RWPE2 (cell line): ENCODE measurements around the gene RHD.
A peak's percentile ranks its signal among the peaks of the same experiment; 100 is the strongest.

ENCODE experiments used
- ATAC-seq: fragments of 200-7000 bp; cut with Tn5 transposase; 3 replicates; pipeline ENCODE4 v1.9.1; 2021; ENCODE audit warnings: low read depth
- DNase-seq: peaks from one replicate; pipeline ENCODE4 v3.0.0-alpha.2; 2020; ENCODE audit warnings: low spot score
- H3K27ac ChIP-seq: fragments of 450-650 bp; 2 replicates; pipeline ENCODE4 v1.5.1; 2017; ENCODE audit warnings: mild to moderate bottlenecking; ENCODE audit not compliant: poor library complexity, severe bottlenecking
- H3K27me3 ChIP-seq: fragments of 250-450 bp; sonication (Bioruptor Pico); 2 replicates; pipeline ENCODE4 v1.5.1; 2021; ENCODE audit warnings: mild to moderate bottlenecking, moderate library complexity; ENCODE audit not compliant: insufficient read depth, poor library complexity, severe bottlenecking
- H3K36me3 ChIP-seq: fragments of 250-450 bp; sonication (Bioruptor Pico); 2 replicates; pipeline ENCODE4 v1.5.1; 2020; ENCODE audit warnings: low read depth, mild to moderate bottlenecking, moderate library complexity
- H3K4me1 ChIP-seq: fragments of 250-450 bp; sonication (Bioruptor Pico); 2 replicates; pipeline ENCODE4 v1.5.1; 2021; ENCODE audit warnings: mild to moderate bottlenecking, moderate library complexity; ENCODE audit not compliant: insufficient read depth, poor library complexity, severe bottlenecking
- H3K4me3 ChIP-seq: fragments of 250-450 bp; sonication (Bioruptor Pico); 2 replicates; pipeline ENCODE4 v1.5.1; 2021; ENCODE audit warnings: mild to moderate bottlenecking, moderate library complexity; ENCODE audit not compliant: severe bottlenecking
- H3K9me3 ChIP-seq: fragments of 250-450 bp; sonication (Bioruptor Pico); 2 replicates; pipeline ENCODE4 v1.5.1; 2021; ENCODE audit warnings: mild to moderate bottlenecking, moderate library complexity; ENCODE audit not compliant: severe bottlenecking
- CTCF ChIP-seq: fragments of 450-650 bp; IDR thresholded peaks from one replicate; pipeline ENCODE4 v1.5.1; 2017; ENCODE audit warnings: mild to moderate bottlenecking, moderate library complexity; ENCODE audit not compliant: poor library complexity, severe bottlenecking

The RHD gene

GRCh38 chr1:25238046-25238445 lies 34.3 kb upstream of the RHD start:
- no peak for TF ChIP-seq CTCF
- H3K27ac ChIP-seq = no peak overlapping the region
- no peaks in the 10 kb centered on the region for H3K9me3 ChIP-seq
- DNase-seq (no peak), ATAC-seq (no peak)
- H3K4me1 ChIP-seq = peaks cover 4% of the 10 kb centered on the region
- H3K36me3 ChIP-seq = peaks cover 44% of the 10 kb centered on the region
- H3K4me3 ChIP-seq = no peak overlapping the region
- H3K27me3 ChIP-seq = no peaks in the 10 kb centered on the region

GRCh38 chr1:25239681-25240541 lies 32.4 kb upstream of the RHD start:
- Histone ChIP-seq H3K4me1 (peaks cover 4% of the 10 kb centered on the region), H3K27ac (peak overlapping the region; percentile 85), H3K4me3 (peak overlapping the region; percentile 31), H3K9me3 (no peaks in the 10 kb centered on the region), H3K27me3 (no peaks in the 10 kb centered on the region), H3K36me3 (peaks cover 46% of the 10 kb centered on the region)
- ATAC-seq (peak; percentile 92), DNase-seq (peak; percentile 92)
- TF ChIP-seq CTCF = peak; percentile 62

GRCh38 chr1:25243907-25244306 lies 28.4 kb upstream of the RHD start:
- no peak overlapping the region for H3K4me3 ChIP-seq
- peaks cover 12% of the 10 kb centered on the region for H3K4me1 ChIP-seq
- H3K36me3 ChIP-seq = peaks cover 63% of the 10 kb centered on the region
- H3K9me3 ChIP-seq = no peaks in the 10 kb centered on the region
- DNase-seq = no peak
- no peak overlapping the region for H3K27ac ChIP-seq
- H3K27me3 ChIP-seq = no peaks in the 10 kb centered on the region
- ATAC-seq = no peak
- TF ChIP-seq CTCF = no peak

GRCh38 chr1:25245393-25245792 lies 26.9 kb upstream of the RHD start:
- peak overlapping the region; percentile 73 for H3K4me3 ChIP-seq
- ATAC-seq = no peak
- TF ChIP-seq CTCF = no peak
- H3K36me3 ChIP-seq = peaks cover 60% of the 10 kb centered on the region
- H3K9me3 ChIP-seq = no peaks in the 10 kb centered on the region
- H3K27me3 ChIP-seq = no peaks in the 10 kb centered on the region
- no peak overlapping the region for H3K27ac ChIP-seq
- no peak for DNase-seq
- H3K4me1 ChIP-seq = peaks cover 11% of the 10 kb centered on the region
